Breast epithelium (tissue), 4 donors: ENCODE results near the gene CAMTA1. TPM values are rescaled to one million over a fixed set of nuclear protein-coding genes. Genes with fewer than 3 reads are reported as not detected.

Experiments used
- DNase-seq, 2 donors: peaks; one replicate each; pipeline ENCODE4 v3.0.0-alpha.2; 2019; ENCODE audit warnings: low spot score in 2 of 2
- H3K27ac ChIP-seq, 2 donors: fragments of 200-600 bp; sonication (generic) in 1 of 2; one replicate each; pipeline ENCODE4 v1.5.1; 2016 to 2019; ENCODE audit warnings: mild to moderate bottlenecking in 1 of 2
- H3K27me3 ChIP-seq, 2 donors: fragments of 200-600 bp; sonication (generic) in 1 of 2; one replicate each; pipeline versions ENCODE4 v1.5.1 to v1.6.0; 2017 to 2019; ENCODE audit warnings: control low read depth in 1 of 2, mild to moderate bottlenecking in 1 of 2
- H3K36me3 ChIP-seq: fragments of 200-600 bp; one replicate; pipeline ENCODE4 v1.5.1; 2019
- H3K4me1 ChIP-seq, 2 donors: fragments of 200-600 bp; sonication (generic); one replicate each; pipeline ENCODE4 v1.5.1; 2016 to 2019; ENCODE audit warnings: control low read depth in 1 of 2
- H3K4me3 ChIP-seq, 3 donors: fragments of 200-600 bp; sonication (generic); 1 replicate in 2 of 3; 2 replicates in 1 of 3; pipeline ENCODE4 v1.5.1; 2016 to 2019; ENCODE audit warnings: mild to moderate bottlenecking in 3 of 3, moderate library complexity in 2 of 3
- H3K9me3 ChIP-seq, 2 donors: fragments of 200-600 bp; sonication (generic) in 1 of 2; one replicate each; pipeline ENCODE4 v1.5.1; 2016 to 2019; ENCODE audit warnings: control low read depth in 1 of 2
- POLR2A ChIP-seq: fragments of 450-650 bp; IDR thresholded peaks from one replicate; pipeline ENCODE4 v1.6.1; 2016; ENCODE audit warnings: antibody characterized with exemption, mild to moderate bottlenecking, moderate library complexity
- POLR2AphosphoS5 ChIP-seq, 3 donors: sonication (generic); formaldehyde crosslinking; IDR thresholded peaks; one replicate each; pipeline ENCODE4 v1.6.1; 2017; ENCODE audit warnings: antibody characterized with exemption in 3 of 3
- intact Hi-C: fragments of 100-400 bp; cut with DNase I; formaldehyde crosslinking; loops from one replicate; pipeline ENCODE4 v1.15.1; 2023; ENCODE audit warnings: low total_unique reads
- total RNA-seq, 3 donors: library from RNA; depleted of rRNA; stranded (reverse); fragments of >200 nt; gene quantifications; one replicate each; pipeline ENCODE4 v1.1.0, GENCODE V29; 2016
- TF ChIP-seq, protein P1 (sequence below), 3 donors: fragments of 450-650 bp; IDR thresholded peaks; one replicate each; pipeline ENCODE4 v1.5.1; 2016 to 2017; ENCODE audit warnings: antibody characterized with exemption in 3 of 3, mild to moderate bottlenecking in 3 of 3, moderate library complexity in 3 of 3

The CAMTA1 gene
- total RNA-seq, 3 donors from 2014 or later = 53.4 to 84.0 (median 61.9) TPM

DNA sequence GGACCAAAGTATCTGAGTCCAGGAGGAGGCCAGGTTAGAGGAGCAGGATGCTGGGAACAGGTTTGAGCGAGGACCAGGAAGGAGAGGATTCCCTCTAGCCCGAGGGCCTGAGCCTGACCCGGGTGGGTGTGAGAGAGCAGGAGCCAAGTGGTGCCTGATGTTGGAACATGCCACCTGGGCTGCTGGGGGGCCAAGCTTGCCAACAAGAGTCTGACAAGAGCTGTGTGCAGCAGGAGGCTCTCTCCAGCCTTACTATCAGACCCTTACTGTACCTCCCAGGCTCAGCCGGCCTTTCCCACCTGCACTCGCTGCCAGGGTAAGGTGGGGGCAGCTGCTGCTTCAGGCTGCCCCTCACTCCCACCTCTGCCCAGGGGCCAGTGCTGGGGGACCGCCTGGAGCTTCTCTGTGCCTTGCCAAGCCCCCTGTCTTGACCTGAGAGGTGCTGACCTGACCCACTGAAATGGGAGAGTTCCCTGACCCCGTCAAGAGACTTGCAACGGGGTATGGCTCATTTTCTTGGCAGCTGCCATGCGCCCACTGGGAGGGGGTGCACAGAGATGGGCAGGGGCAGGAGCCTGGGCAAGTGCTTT, 826.3 kb downstream of the CAMTA1 start:
- Histone ChIP-seq H3K4me3 (no peak overlapping the region), H3K27me3 (no peaks in the 10 kb centered on the region), H3K36me3 (no peaks in the 10 kb centered on the region), H3K4me1 (no peaks in the 10 kb centered on the region), H3K27ac (no peak overlapping the region), H3K9me3 (no peaks in the 10 kb centered on the region)
- no peak for DNase-seq
- intact Hi-C loops = loop anchor here (10.0 kb wide), 1 partner anchor 547 kb away; no protein-coding TSS in a partner anchor
- no peak for TF ChIP-seq POLR2AphosphoS5 (IDR thresholded peaks at IDR 0.05)
- TF ChIP-seq, protein P1, sequence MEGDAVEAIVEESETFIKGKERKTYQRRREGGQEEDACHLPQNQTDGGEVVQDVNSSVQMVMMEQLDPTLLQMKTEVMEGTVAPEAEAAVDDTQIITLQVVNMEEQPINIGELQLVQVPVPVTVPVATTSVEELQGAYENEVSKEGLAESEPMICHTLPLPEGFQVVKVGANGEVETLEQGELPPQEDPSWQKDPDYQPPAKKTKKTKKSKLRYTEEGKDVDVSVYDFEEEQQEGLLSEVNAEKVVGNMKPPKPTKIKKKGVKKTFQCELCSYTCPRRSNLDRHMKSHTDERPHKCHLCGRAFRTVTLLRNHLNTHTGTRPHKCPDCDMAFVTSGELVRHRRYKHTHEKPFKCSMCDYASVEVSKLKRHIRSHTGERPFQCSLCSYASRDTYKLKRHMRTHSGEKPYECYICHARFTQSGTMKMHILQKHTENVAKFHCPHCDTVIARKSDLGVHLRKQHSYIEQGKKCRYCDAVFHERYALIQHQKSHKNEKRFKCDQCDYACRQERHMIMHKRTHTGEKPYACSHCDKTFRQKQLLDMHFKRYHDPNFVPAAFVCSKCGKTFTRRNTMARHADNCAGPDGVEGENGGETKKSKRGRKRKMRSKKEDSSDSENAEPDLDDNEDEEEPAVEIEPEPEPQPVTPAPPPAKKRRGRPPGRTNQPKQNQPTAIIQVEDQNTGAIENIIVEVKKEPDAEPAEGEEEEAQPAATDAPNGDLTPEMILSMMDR (IDR thresholded peaks at IDR 0.05) = no peak
- no peak for TF ChIP-seq POLR2A

DNA sequence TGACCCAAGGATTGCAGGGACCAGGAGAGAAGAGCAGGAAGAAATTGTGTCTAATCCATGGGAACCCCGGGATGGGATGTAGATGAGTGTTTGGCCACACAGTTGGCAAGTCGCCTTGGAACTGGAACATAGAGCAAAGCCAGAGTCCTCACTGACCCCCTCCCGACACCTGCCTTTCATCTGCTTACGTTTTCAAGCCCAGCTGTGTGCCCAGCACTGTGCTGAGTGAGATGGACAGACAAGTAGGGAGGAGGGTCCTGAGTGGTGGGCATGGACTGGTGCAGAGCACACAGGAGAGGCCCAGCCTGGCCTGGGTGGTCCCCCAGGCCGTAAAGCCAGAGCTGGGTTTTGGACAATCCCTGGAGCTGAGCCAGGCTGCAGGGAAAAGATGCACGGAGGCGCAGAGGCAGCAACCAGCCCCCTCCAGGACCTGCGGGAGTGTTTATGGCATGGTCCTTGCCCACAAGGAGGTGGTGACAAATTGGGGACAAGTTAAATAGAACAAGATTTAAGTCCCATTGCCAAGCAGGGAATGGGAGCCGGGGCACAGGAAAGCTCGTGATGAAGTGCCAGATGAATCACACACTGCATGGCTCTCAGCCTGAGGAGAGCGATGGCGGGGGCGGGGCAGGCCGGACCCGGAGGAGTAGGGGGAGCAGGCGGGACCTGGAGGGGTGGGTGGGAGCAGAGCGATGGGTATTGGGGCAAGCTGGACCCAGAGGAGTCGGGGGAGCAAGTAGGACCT, 828.0 kb downstream of the CAMTA1 start:
- Histone ChIP-seq H3K27me3 (no peaks in the 10 kb centered on the region), H3K36me3 (no peaks in the 10 kb centered on the region), H3K4me3 (no peak overlapping the region), H3K27ac (no peak overlapping the region), H3K9me3 (no peaks in the 10 kb centered on the region), H3K4me1 (no peaks in the 10 kb centered on the region)
- no peak for DNase-seq
- TF ChIP-seq POLR2A (no peak), POLR2AphosphoS5 (IDR thresholded peaks at IDR 0.05) (no peak)
- TF ChIP-seq, protein P1 (IDR thresholded peaks at IDR 0.05) = no peak
- intact Hi-C loops = loop anchor here (10.0 kb wide), 1 partner anchor 548 kb away; no protein-coding TSS in a partner anchor

DNA sequence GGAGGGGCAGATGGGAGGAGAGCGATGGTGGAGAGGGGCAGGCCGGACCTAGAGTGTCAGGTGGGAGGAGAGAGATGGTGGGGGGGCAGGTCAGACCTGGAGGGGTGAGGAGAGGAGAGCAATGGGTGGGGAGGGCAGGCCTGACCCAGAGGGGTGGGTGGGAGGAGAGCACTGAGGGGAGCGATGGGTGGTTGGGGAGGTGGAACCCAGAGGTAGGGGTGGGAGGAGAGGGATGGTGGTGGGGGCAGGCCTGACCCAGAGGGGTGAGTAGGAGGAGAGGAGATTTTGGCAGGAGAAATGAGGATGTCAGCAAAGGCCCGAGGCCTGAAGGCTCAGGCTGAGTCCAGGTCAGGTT, 828.6 kb downstream of the CAMTA1 start:
- TF ChIP-seq POLR2AphosphoS5 (IDR thresholded peaks at IDR 0.05) (no peak), POLR2A (no peak)
- TF ChIP-seq, protein P1 (IDR thresholded peaks at IDR 0.05) = no peak
- Histone ChIP-seq H3K36me3 (no peaks in the 10 kb centered on the region), H3K4me1 (no peaks in the 10 kb centered on the region), H3K27ac (no peak overlapping the region), H3K9me3 (no peaks in the 10 kb centered on the region), H3K4me3 (no peak overlapping the region), H3K27me3 (no peaks in the 10 kb centered on the region)
- no peak for DNase-seq
- intact Hi-C loops = loop anchor here (10.0 kb wide), 1 partner anchor 549 kb away; no protein-coding TSS in a partner anchor

DNA sequence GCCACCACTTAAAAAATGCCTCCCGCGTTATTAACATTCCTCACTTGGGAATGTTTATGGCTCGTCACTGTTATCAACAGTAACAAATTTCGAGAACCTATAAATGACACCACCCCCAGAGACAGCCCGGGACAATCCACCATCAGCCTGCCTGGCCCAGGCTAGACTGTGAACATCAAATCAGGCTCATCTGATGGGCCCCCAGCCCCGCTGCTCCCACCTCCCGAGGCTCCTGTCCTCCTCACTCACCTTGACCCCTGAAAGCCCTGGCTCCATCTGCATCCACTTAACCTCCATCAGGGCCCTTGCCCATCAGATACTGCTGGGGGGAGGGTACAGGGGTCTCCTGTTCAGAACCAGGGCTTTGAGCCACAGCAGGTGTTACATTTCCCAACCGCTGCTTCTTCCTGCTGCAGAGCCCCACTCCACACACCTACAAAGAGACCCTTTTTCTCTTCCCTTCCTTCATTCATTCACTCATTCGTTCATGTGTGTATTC, 829.4 kb downstream of the CAMTA1 start:
- no peak overlapping the region for H3K4me3 ChIP-seq
- H3K27ac ChIP-seq = no peak overlapping the region
- no peak for TF ChIP-seq POLR2AphosphoS5 (IDR thresholded peaks at IDR 0.05)
- TF ChIP-seq, protein P1 (IDR thresholded peaks at IDR 0.05) = no peak
- TF ChIP-seq POLR2A = no peak
- DNase-seq = no peak
- H3K9me3 ChIP-seq = no peaks in the 10 kb centered on the region
- H3K27me3 ChIP-seq = no peaks in the 10 kb centered on the region
- intact Hi-C loops = loop anchor here (10.0 kb wide), 1 partner anchor 550 kb away; no protein-coding TSS in a partner anchor
- no peaks in the 10 kb centered on the region for H3K36me3 ChIP-seq
- no peaks in the 10 kb centered on the region for H3K4me1 ChIP-seq

DNA sequence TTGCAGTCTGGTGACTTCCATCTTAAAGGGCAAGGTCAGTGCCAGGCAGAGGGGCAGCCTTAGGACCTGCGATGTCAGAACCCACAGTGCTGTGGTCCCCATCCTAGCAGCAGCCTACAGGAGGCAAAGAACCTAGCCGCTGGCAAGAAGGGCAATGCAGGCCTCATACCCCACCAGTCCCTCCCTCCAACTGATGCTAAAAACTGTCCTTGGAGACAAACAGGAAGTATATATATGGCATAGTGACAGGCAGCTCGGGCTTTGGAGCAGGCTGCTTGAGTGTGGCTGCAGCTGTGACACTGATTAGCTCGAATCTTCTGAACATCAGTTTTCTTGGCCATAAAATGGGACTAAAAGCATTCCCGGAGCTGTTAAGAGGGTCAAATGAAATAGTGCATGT, 829.9 kb downstream of the CAMTA1 start:
- TF ChIP-seq, protein P1 (IDR thresholded peaks at IDR 0.05) = no peak
- TF ChIP-seq POLR2A = no peak
- no peak for TF ChIP-seq POLR2AphosphoS5 (IDR thresholded peaks at IDR 0.05)
- Histone ChIP-seq H3K36me3 (no peaks in the 10 kb centered on the region), H3K27me3 (no peaks in the 10 kb centered on the region), H3K4me3 (no peak overlapping the region), H3K27ac (no peak overlapping the region), H3K4me1 (no peaks in the 10 kb centered on the region), H3K9me3 (no peaks in the 10 kb centered on the region)
- intact Hi-C loops = loop anchor here (10.0 kb wide), 1 partner anchor 550 kb away; no protein-coding TSS in a partner anchor
- no peak for DNase-seq
